HEK293 (cell line): ENCODE data around the gene CDKAL1.

Experiments used
- CTCF ChIA-PET: fragments of 350-600 bp; formaldehyde crosslinking; extraction: SDS; loops from one replicate; lab custom pipeline; 2021; ENCODE audit warnings: antibody characterized with exemption; lab: Yijun Ruan, JAX
- POLR2A ChIA-PET: fragments of 300-600 bp; formaldehyde crosslinking; extraction: SDS; loops from one replicate; lab custom pipeline; 2020; ENCODE audit warnings: antibody characterized with exemption, inconsistent platforms; lab: Yijun Ruan, JAX
- H3K27ac ChIP-seq: fragments of 200-500 bp; sonication (Bioruptor generic); 2 replicates; pipeline ENCODE4 v1.5.1; 2014; ENCODE audit warnings: low read depth, low read length, control low read depth, inconsistent platforms; ENCODE audit errors: extremely low read depth
- H3K36me3 ChIP-seq, 2 experiments: fragments of 200-500 bp in 1 of 2; sonication (Bioruptor generic) in 1 of 2; 1 replicate in 1 of 2; 2 replicates in 1 of 2; pipeline ENCODE4 v1.5.1; 2014 to 2017; ENCODE audit warnings: inconsistent platforms in 2 of 2, low read length in 2 of 2; ENCODE audit not compliant: control insufficient read depth in 2 of 2, insufficient read depth in 1 of 2
- H3K4me1 ChIP-seq: fragments of 200-500 bp; sonication (Bioruptor generic); 2 replicates; pipeline ENCODE4 v1.5.1; 2014; ENCODE audit warnings: mild to moderate bottlenecking, low read length, inconsistent platforms; ENCODE audit not compliant: control insufficient read depth, insufficient read depth
- H3K4me3 ChIP-seq: 2 replicates; pipeline ENCODE4 v1.5.1; 2011; ENCODE audit warnings: low read depth, mild to moderate bottlenecking, control low read depth, low read length, moderate library complexity
- H3K9me3 ChIP-seq: fragments of 200-500 bp; sonication (Bioruptor generic); 2 replicates; pipeline ENCODE4 v1.5.1; 2014; ENCODE audit warnings: low read depth, low read length, inconsistent platforms; ENCODE audit not compliant: control insufficient read depth, insufficient read depth
- CTCF ChIP-seq: fragments of 450-650 bp; formaldehyde crosslinking; IDR thresholded peaks from 2 replicates; pipeline ENCODE4 v1.5.1; 2016; ENCODE audit warnings: missing biosample characterization, missing genetic modification characterization
- GLI2 ChIP-seq: fragments of 450-650 bp; formaldehyde crosslinking; IDR thresholded peaks from 2 replicates; pipeline ENCODE4; 2017; ENCODE audit warnings: missing biosample characterization, missing genetic modification characterization, low read depth, borderline replicate concordance
- GLI4 ChIP-seq: fragments of 450-650 bp; formaldehyde crosslinking; IDR thresholded peaks from 2 replicates; pipeline ENCODE4 v1.5.1; 2016; ENCODE audit warnings: missing biosample characterization, missing genetic modification characterization
- HOXA7 ChIP-seq: sonication (generic); formaldehyde crosslinking; IDR thresholded peaks from 2 replicates; pipeline ENCODE4 v1.8.1; 2022; ENCODE audit warnings: missing genetic modification reagents, borderline replicate concordance
- HOXC10 ChIP-seq: sonication (generic); formaldehyde crosslinking; IDR thresholded peaks from 2 replicates; pipeline ENCODE4 v1.8.1; 2023; ENCODE audit warnings: mild to moderate bottlenecking, missing genetic modification reagents
- KLF8 ChIP-seq: fragments of 450-650 bp; formaldehyde crosslinking; IDR thresholded peaks from 2 replicates; pipeline ENCODE4 v1.5.1; 2016; ENCODE audit warnings: missing biosample characterization, missing genetic modification characterization
- KLF9 ChIP-seq: fragments of 450-650 bp; formaldehyde crosslinking; IDR thresholded peaks from 2 replicates; pipeline ENCODE4 v1.5.1; 2016; ENCODE audit warnings: missing biosample characterization, missing genetic modification characterization, low read depth
- PRDM4 ChIP-seq: fragments of 450-650 bp; formaldehyde crosslinking; IDR thresholded peaks from 2 replicates; pipeline ENCODE4 v1.5.1; 2017; ENCODE audit warnings: missing biosample characterization, missing genetic modification characterization
- PRDM6 ChIP-seq: fragments of 450-650 bp; formaldehyde crosslinking; IDR thresholded peaks from 2 replicates; pipeline ENCODE4 v1.5.1; 2017; ENCODE audit warnings: missing biosample characterization, missing genetic modification characterization
- SETDB1 ChIP-seq: IDR thresholded peaks from one replicate; pipeline ENCODE4 v1.6.1; 2017; ENCODE audit warnings: mild to moderate bottlenecking, low read length, moderate library complexity, mixed read lengths; ENCODE audit not compliant: insufficient read length
- YY1 ChIP-seq: fragments of 450-650 bp; formaldehyde crosslinking; IDR thresholded peaks from 2 replicates; pipeline ENCODE4 v1.5.1; 2018; ENCODE audit warnings: missing biosample characterization, missing genetic modification characterization
- ZBTB48 ChIP-seq: fragments of 450-650 bp; formaldehyde crosslinking; IDR thresholded peaks from 2 replicates; pipeline ENCODE4 v1.5.1; 2016; ENCODE audit warnings: missing biosample characterization, missing genetic modification characterization
- ZNF10 ChIP-seq: fragments of 450-650 bp; formaldehyde crosslinking; IDR thresholded peaks from 2 replicates; pipeline ENCODE4 v1.5.1; 2017; ENCODE audit warnings: missing biosample characterization, missing genetic modification characterization
- ZNF114 ChIP-seq: fragments of 450-650 bp; formaldehyde crosslinking; IDR thresholded peaks from 2 replicates; pipeline ENCODE4 v1.5.0; 2017; ENCODE audit warnings: missing biosample characterization, missing genetic modification characterization
- ZNF138 ChIP-seq: fragments of 450-650 bp; formaldehyde crosslinking; IDR thresholded peaks from 2 replicates; pipeline ENCODE4 v1.5.1; 2016; ENCODE audit warnings: missing biosample characterization, missing genetic modification characterization, borderline replicate concordance
- ZNF18 ChIP-seq: fragments of 450-650 bp; formaldehyde crosslinking; IDR thresholded peaks from 2 replicates; pipeline ENCODE4 v1.5.1; 2016; ENCODE audit warnings: missing biosample characterization, missing genetic modification characterization
- ZNF341 ChIP-seq: fragments of 450-650 bp; formaldehyde crosslinking; IDR thresholded peaks from 2 replicates; pipeline ENCODE4; 2016; ENCODE audit warnings: low read depth, missing biosample characterization, missing genetic modification characterization
- ZNF354C ChIP-seq: fragments of 450-650 bp; formaldehyde crosslinking; IDR thresholded peaks from 2 replicates; pipeline ENCODE4 v1.5.1; 2016; ENCODE audit warnings: missing biosample characterization, missing genetic modification characterization, low read depth, borderline replicate concordance
- ZNF362 ChIP-seq: fragments of 450-650 bp; formaldehyde crosslinking; IDR thresholded peaks from 2 replicates; pipeline ENCODE4 v1.5.1; 2016; ENCODE audit warnings: missing biosample characterization, missing genetic modification characterization
- ZNF423 ChIP-seq: fragments of 450-650 bp; formaldehyde crosslinking; IDR thresholded peaks from 2 replicates; pipeline ENCODE4 v1.5.1; 2016; ENCODE audit warnings: missing biosample characterization, missing genetic modification characterization
- ZNF585B ChIP-seq: fragments of 450-650 bp; formaldehyde crosslinking; IDR thresholded peaks from 2 replicates; pipeline ENCODE4 v1.5.1; 2016; ENCODE audit warnings: missing biosample characterization, missing genetic modification characterization
- ZNF654 ChIP-seq: fragments of 450-650 bp; formaldehyde crosslinking; IDR thresholded peaks from 2 replicates; pipeline ENCODE4 v1.5.1; 2016; ENCODE audit warnings: low read depth, missing biosample characterization, missing genetic modification characterization

Gene CDKAL1

GRCh38 chr6:20875369-20875963, 341.2 kb downstream of the CDKAL1 start:
- TF ChIP-seq ZNF654 (tag by site-specific recombination) (peak; percentile 63), ZNF362 (0 out of 2 replicates have a peak, but pooled peaks have one; percentile 35), CTCF (tag by site-specific recombination) (peak; percentile 19; the same call in 1 of the 2 replicates), ZBTB48 (tag by site-specific recombination) (no peak)
- no peaks in the 10 kb centered on the region for H3K9me3 ChIP-seq
- ChIA-PET POLR2A (interaction anchor here (0.7 to 1.4 kb wide), 3 partner anchors 718 to 1073 kb away, joined by 4 to 7 read pairs (median 6); partner anchors contain the start of gene SOX4), CTCF (interaction anchor here (0.6 to 2.8 kb wide), 9 partner anchors 157 to 975 kb away, joined by 3 to 14 read pairs (median 3); partner anchors contain the start of gene SOX4)
- peaks cover 14% of the 10 kb centered on the region for H3K4me1 ChIP-seq
- H3K36me3 ChIP-seq = no peaks in the 10 kb centered on the region
- no peak overlapping the region for H3K4me3 ChIP-seq
- no peak overlapping the region for H3K27ac ChIP-seq

- Histone ChIP-seq H3K9me3 (no peaks in the 10 kb centered on the region), H3K27ac (no peak overlapping the region), H3K36me3 (no peaks in the 10 kb centered on the region), H3K4me1 (peaks cover 14% of the 10 kb centered on the region), H3K4me3 (no peak overlapping the region)
- POLR2A ChIA-PET = interaction anchor here (0.7 to 2.2 kb wide), 3 partner anchors 713 to 718 kb away, joined by 3 to 12 read pairs (median 6); partner anchors contain the start of gene SOX4
- CTCF ChIA-PET = interaction anchor here (0.6 to 2.8 kb wide), 8 partner anchors 158 to 717 kb away, joined by 3 to 14 read pairs (median 3); partner anchors contain the start of gene SOX4
- TF ChIP-seq PRDM6 (tag by site-specific recombination) = peak; percentile 36
- TF ChIP-seq GLI4 (tag by site-specific recombination) = no peak
Measured at GRCh38 chr6:20876036-20876435, 341.8 kb downstream of the CDKAL1 start.

- Histone ChIP-seq H3K27ac (no peak overlapping the region), H3K36me3 (no peaks in the 10 kb centered on the region), H3K9me3 (no peaks in the 10 kb centered on the region)
- ChIA-PET CTCF (interaction anchor here (1.1 to 2.8 kb wide), 3 partner anchors 22 to 717 kb away, joined by 3 to 14 read pairs (median 4); partner anchors contain the start of gene SOX4), POLR2A (interaction anchor here (0.7 to 2.2 kb wide), 2 partner anchors 713 to 717 kb away, joined by 3 to 12 read pairs; partner anchors contain the start of gene SOX4)
- TF ChIP-seq ZNF354C (tag by site-specific recombination) (no peak), ZNF10 (tag by site-specific recombination) (no peak), GLI2 (no peak), ZNF18 (tag by site-specific recombination) (no peak), PRDM4 (tag by site-specific recombination) (no peak), HOXA7 (CRISPR knock-in tag) (no peak), YY1 (tag by site-specific recombination) (no peak), KLF8 (tag by site-specific recombination) (no peak), HOXC10 (CRISPR knock-in tag) (no peak), SETDB1 (no peak), ZNF114 (no peak), ZNF423 (tag by site-specific recombination) (no peak), ZNF585B (tag by site-specific recombination) (no peak), ZNF138 (tag by site-specific recombination) (no peak), ZNF341 (tag by site-specific recombination) (no peak), KLF9 (tag by site-specific recombination) (no peak)
- TF ChIP-seq, all 188 proteins: peak for 0
- H3K4me3 ChIP-seq = no peak overlapping the region
- H3K4me1 ChIP-seq = peaks cover 14% of the 10 kb centered on the region
Measured at GRCh38 chr6:20876561-20876960, 342.3 kb downstream of the CDKAL1 start.
